Measurements from ENCODE around the gene SDHAF4. TPM values are rescaled to one million over a fixed set of nuclear protein-coding genes. Genes with fewer than 3 reads are reported as not detected.
"Not testable (repeated sequence)": the region's sequence is repeated elsewhere in the genome, so short reads cannot be mapped to it uniquely, and the experiment has no call there.

SDHAF4 gene
- total and polyA plus RNA-seq, 5 donors: 13.1 to 28.1 (median 16.6) TPM

DNA sequence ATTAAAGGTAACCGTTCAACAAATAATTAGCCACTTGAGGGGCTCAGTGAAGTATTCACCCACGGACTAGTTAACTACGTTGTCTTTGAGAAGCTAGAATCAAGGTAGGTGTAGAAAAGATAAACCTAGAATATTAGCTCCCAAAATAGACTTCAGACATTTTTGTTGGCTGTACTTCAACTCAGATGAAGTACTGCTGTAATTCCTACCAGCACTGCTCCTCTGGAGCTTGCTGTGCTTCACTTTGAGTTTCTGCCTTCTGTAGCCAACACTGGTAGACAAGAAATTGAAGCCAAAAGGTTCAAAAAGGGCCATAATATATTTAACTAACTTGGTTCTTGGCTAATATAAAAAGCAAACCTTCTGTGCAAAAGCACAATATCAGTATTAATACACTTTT, 18.8 kb upstream of the SDHAF4 start:
- Histone ChIP-seq H3K27me3 (ENCODE audit: control insufficient read depth, insufficient read depth) (no peaks in the 10 kb centered on the region), H3K4me1 (ENCODE audit: control insufficient read depth, insufficient read depth, low read length) (no peaks in the 10 kb centered on the region), H3K4me3 (ENCODE audit: low read length) (no peak overlapping the region), H3K27ac (ENCODE audit: low read length) (no peak overlapping the region), H3K9me3 (ENCODE audit: control insufficient read depth, low read length) (no peaks in the 10 kb centered on the region)
- ATAC-seq (peak; percentile 41 to 64), DNase-seq (no peak)
- intact Hi-C loops (cut with DNase I): loop anchor here in 1 of 4 donors (10.0 kb wide), 1 partner anchor 137 kb away; no protein-coding TSS in a partner anchor
- 63% methylated on average over 3 of the region's 3 CpGs for WGBS

DNA sequence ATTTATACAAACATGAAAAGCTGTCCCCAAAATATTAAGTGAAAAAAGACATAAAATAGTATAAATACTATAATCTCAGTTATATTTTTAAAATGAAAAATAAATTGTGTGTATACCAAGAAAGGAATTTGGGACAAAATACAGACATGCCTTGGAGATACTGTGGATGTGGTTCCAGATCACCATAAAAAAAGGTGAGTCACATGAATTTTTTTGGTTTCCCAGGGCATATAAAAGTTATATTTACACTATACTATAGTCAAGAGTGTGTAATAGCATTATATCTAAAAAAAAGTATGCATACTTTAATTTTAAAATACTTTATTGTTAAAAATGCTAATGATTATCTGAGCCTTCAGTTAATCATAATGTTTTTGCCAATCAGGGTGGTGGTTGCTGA, 17.4 kb upstream of the SDHAF4 start:
- H3K9me3 ChIP-seq (ENCODE audit: control insufficient read depth, low read length): no peaks in the 10 kb centered on the region
- no peak for ATAC-seq

DNA sequence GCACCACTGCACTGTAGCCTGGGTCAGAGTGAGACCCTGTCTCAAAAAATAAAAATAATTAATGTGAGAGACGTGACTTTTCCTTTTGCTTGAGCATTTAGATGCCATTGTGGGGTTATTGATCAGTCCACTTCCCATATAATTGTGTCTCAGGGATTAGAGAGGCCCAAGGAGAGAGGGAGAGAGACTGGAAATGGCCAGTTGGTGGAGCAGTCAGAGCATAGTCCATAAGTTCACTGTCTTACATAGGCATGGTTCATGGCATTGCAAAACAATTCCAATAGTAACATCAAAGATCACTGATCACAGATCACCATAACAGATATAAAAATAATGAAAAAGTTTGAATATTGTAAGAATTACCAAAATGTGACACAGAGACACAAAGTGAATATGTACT, 15.2 kb upstream of the SDHAF4 start:
- Histone ChIP-seq H3K27ac (ENCODE audit: low read length) (no peak overlapping the region), H3K27me3 (ENCODE audit: control insufficient read depth, insufficient read depth) (no peaks in the 10 kb centered on the region), H3K4me1 (ENCODE audit: control insufficient read depth, insufficient read depth, low read length) (no peaks in the 10 kb centered on the region), H3K4me3 (ENCODE audit: low read length) (no peak overlapping the region), H3K9me3 (ENCODE audit: control insufficient read depth, low read length) (no peaks in the 10 kb centered on the region)
- WGBS: 88% methylated on average over 1 of the region's 1 CpG
- DNase-seq (no peak), ATAC-seq (peak in 1 of 2 donors; percentile 56)
- intact Hi-C loops (cut with DNase I): loop anchor here in 1 of 4 donors (10.0 kb wide), 1 partner anchor 133 kb away; no protein-coding TSS in a partner anchor

More for the DNA sequence above, 17.4 kb upstream of the SDHAF4 start:
- Histone ChIP-seq H3K4me1 (ENCODE audit: control insufficient read depth, insufficient read depth, low read length) (no peaks in the 10 kb centered on the region), H3K4me3 (ENCODE audit: low read length) (no peak overlapping the region), H3K27me3 (ENCODE audit: control insufficient read depth, insufficient read depth) (no peaks in the 10 kb centered on the region), H3K27ac (ENCODE audit: low read length) (no peak overlapping the region)
- no peak for DNase-seq
- intact Hi-C loops (cut with DNase I): loop anchor here in 1 of 4 donors (10.0 kb wide), 1 partner anchor 135 kb away; no protein-coding TSS in a partner anchor

DNA sequence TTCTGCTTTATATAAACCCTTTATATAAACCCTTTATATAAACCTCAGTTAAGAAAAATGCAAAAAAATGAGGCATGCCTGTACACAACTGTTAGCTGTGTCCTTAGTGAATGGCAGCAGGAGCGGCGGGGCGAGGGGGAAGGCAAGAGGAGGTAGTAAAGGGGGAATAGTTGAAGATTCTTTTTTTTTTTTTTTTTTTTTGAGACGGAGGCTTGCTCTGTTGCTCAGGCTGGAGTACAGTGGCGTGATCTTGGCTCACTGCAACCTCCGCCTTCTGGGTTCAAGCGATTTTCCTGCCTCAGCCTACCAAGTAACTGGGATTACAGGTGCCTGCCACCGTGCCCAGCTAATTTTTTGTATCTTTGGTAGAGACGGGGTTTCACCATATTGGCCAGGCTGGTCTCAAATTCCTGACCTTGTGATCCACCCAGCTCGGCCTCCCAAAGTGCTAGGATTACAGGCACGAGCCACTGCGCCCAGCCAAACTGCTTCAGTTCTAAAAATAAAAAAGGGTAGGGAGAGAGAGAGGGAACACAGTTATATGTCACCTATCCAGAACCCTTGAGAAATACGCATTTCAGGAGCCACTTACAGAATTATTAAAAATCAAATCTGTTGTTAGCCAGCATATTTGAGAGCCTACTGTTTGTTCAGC, 14.3 kb upstream of the SDHAF4 start:
- DNase-seq: peak in 1 of 3 donors; percentile 52
- 69% methylated on average over 13 of the region's 13 CpGs for WGBS
- H3K4me1 ChIP-seq (ENCODE audit: control insufficient read depth, insufficient read depth, low read length); H3K27me3 ChIP-seq (ENCODE audit: control insufficient read depth, insufficient read depth); H3K4me3 ChIP-seq (ENCODE audit: low read length); H3K9me3 ChIP-seq (ENCODE audit: control insufficient read depth, low read length); H3K27ac ChIP-seq (ENCODE audit: low read length): not testable (repeated sequence)
- intact Hi-C loops (cut with DNase I): loop anchor here in 1 of 4 donors (10.0 kb wide), 1 partner anchor 132 kb away; no protein-coding TSS in a partner anchor
- peak; percentile 78 to 85 for ATAC-seq

DNA sequence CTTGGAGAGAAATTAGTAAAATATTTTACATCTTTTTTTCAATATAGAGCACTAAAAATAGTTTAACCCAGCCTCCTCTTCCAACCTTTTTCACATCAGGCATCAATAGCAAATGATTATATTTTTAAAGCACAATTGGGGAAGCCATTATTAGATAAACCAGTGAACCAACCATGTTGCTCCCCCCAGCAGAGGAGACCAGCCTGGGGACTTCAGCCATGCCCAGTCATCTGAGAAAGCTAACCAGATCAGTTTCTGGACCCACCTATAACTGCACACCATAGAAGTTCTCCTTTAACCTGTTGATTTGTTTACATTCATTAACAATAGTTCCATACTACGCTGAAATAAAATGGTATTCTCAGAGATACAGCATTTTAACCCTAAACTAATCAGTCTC, 13.8 kb upstream of the SDHAF4 start:
- intact Hi-C loops (cut with DNase I): loop anchor here in 1 of 4 donors (10.0 kb wide), 1 partner anchor 132 kb away; no protein-coding TSS in a partner anchor
- WGBS: 83% methylated on average over 1 of the region's 1 CpG
- Histone ChIP-seq H3K4me1 (ENCODE audit: control insufficient read depth, insufficient read depth, low read length) (no peaks in the 10 kb centered on the region), H3K27me3 (ENCODE audit: control insufficient read depth, insufficient read depth) (no peaks in the 10 kb centered on the region), H3K27ac (ENCODE audit: low read length) (no peak overlapping the region), H3K4me3 (ENCODE audit: low read length) (no peak overlapping the region), H3K9me3 (ENCODE audit: control insufficient read depth, low read length) (no peaks in the 10 kb centered on the region)
- no peak for ATAC-seq
- DNase-seq: no peak

DNA sequence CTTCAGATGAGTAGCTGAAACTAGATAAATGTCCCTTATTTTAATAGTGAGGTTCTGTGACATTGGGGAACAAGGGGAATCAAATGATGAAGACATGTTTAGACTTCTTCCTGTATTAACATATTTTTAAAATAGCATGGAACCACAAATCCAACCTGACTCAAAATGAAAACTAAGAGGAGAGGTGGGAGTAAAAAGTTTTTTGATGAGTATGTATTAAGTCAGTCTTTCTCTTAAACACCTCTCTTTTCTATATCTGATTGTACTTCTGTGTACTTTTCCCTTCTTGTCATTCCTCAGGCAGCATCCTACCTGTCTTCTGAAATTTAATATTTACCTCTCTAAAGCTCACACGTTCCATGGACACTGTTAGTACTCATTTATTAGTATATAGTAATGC, 8.7 kb upstream of the SDHAF4 start:
- H3K4me1 ChIP-seq (ENCODE audit: control insufficient read depth, insufficient read depth, low read length): no peaks in the 10 kb centered on the region

DNA sequence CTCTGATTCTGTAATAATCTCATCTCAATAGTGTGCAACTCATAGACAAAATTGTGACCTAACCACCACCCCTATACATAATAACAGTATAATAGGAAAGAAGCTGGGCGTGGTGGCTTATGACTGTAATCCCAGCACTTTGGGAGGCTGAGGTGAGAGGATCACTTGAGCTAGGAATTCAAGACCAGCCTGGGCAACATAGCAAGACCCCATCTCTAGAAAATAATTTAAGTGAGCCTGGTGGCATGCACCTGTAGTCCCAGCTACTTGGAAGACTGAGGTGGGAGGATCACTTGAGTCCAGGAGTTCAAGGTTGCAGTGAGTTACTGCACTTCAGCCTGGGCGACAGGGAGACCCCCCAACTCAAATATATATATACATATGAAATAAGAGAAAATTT, 4.3 kb upstream of the SDHAF4 start:
- H3K9me3 ChIP-seq (ENCODE audit: control insufficient read depth, low read length); H3K27ac ChIP-seq (ENCODE audit: low read length); H3K4me1 ChIP-seq (ENCODE audit: control insufficient read depth, insufficient read depth, low read length); H3K27me3 ChIP-seq (ENCODE audit: control insufficient read depth, insufficient read depth); ATAC-seq; DNase-seq; H3K4me3 ChIP-seq (ENCODE audit: low read length); intact Hi-C loops (cut with DNase I): not testable (repeated sequence)
- 93% methylated on average over 2 of the region's 2 CpGs for WGBS

More for the DNA sequence above, 8.7 kb upstream of the SDHAF4 start:
- DNase-seq: no peak
- no peaks in the 10 kb centered on the region for H3K27me3 ChIP-seq (ENCODE audit: control insufficient read depth, insufficient read depth)
- H3K9me3 ChIP-seq (ENCODE audit: control insufficient read depth, low read length): no peaks in the 10 kb centered on the region
- no peak overlapping the region for H3K4me3 ChIP-seq (ENCODE audit: low read length)
- no peak overlapping the region for H3K27ac ChIP-seq (ENCODE audit: low read length)
- ATAC-seq: no peak
- 86% methylated on average over 1 of the region's 1 CpG for WGBS
- intact Hi-C loops (cut with DNase I): loop anchor here in 1 of 4 donors (10.0 kb wide), 1 partner anchor 127 kb away; no protein-coding TSS in a partner anchor

DNA sequence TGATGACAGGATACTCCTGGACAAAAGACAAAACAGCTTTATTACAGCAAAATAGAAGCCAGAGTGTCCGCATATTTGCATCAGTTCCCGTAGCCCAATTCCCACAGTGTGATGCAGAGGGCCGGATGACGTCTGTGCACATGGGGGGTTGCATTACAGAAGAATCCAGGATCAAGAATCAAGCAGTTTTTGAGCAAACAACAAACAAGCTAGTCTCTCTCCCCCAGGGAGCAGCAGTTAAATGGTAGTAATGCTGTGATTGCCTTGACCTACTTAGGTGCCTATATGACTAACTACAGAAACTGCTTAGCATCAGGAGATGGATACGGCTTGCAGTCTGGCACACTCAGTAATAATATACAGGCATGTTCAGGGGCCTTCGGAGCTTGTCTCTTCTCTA, 3.2 kb upstream of the SDHAF4 start:
- Histone ChIP-seq H3K27me3 (ENCODE audit: control insufficient read depth, insufficient read depth) (no peaks in the 10 kb centered on the region), H3K4me1 (ENCODE audit: control insufficient read depth, insufficient read depth, low read length) (no peaks in the 10 kb centered on the region), H3K27ac (ENCODE audit: low read length) (no peak overlapping the region), H3K9me3 (ENCODE audit: control insufficient read depth, low read length) (no peaks in the 10 kb centered on the region), H3K4me3 (ENCODE audit: low read length) (no peak overlapping the region)
- DNase-seq (no peak), ATAC-seq (no peak)
- intact Hi-C loops (cut with DNase I): no loop called here
- 68% methylated on average over 6 of the region's 6 CpGs for WGBS

DNA sequence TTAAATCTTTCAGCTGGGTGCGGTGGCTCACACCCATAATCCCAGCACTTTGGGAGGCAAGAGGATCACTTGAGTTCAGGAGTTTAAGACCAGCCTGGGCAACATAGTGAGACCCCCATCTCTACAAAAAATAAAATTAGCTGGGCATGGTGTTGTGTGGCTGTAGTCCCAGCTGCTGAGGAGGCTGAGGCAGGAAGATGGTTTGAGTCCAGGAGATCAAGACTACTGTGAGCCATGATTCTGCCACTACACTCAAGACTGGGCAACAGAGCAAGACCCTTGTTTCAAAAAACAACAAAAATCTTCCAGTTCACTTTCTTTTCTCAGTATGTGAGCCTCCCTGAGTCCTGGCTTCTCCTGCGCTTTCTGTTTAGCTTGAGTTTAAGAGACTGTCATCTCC, 7.9 kb downstream of the SDHAF4 start:
- no peak for DNase-seq
- no peaks in the 10 kb centered on the region for H3K4me1 ChIP-seq (ENCODE audit: control insufficient read depth, insufficient read depth, low read length)
- no peak overlapping the region for H3K4me3 ChIP-seq (ENCODE audit: low read length)
- WGBS: 98% methylated on average over 2 of the region's 2 CpGs
- no peak for ATAC-seq
- H3K27ac ChIP-seq (ENCODE audit: low read length): no peak overlapping the region
- H3K27me3 ChIP-seq (ENCODE audit: control insufficient read depth, insufficient read depth): no peaks in the 10 kb centered on the region
- intact Hi-C loops (cut with DNase I): no loop called here
- H3K9me3 ChIP-seq (ENCODE audit: control insufficient read depth, low read length): no peaks in the 10 kb centered on the region

DNA sequence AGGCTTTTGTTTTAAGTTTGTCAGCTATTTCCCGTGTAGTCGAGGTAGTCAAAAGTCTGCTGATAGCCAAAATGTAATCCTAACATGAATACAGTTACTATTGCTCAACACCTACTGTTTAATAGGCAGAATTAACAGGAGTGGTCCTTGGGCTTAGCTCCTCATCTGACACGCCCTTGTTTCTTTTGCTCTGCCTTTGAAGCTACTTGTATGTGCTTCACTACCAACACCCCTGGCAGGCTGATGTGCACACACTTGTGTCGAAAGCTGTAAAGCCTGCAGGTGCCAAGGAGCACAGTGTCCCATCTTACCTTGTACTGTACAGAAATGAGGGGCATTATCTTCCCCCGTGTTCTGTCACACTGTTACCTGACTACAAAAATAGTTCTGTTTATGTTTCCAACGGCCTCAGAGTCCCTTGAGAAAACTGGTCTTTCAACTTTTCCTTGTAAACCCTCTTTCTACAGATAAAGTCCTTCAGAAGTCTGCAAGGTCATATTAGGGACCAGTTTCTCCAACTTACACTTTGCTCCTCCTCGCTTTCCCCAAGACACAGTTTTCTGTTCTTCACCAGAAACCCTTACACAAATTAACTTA, 9.3 kb downstream of the SDHAF4 start:
- ATAC-seq: no peak
- WGBS: 69% methylated on average over 7 of the region's 7 CpGs

DNA sequence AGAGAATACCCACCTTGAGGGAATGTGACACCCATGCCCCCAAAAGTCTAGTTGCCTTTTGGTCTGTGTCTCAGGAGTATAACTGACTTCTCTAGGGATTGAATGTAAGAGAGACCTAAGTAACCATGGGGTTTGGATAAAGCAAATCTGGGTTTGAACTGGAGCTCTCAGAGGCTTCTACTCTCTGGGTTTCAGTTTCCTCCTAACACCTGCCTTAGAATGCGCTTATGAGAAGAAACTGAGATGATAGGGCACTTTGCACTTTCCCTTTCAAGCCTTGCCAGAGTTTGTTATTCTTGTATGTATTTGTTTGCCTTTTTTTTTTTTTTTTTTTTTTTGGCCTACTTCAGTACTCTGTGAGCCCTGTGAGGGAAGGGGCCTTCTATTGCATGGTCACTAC, 19.4 kb downstream of the SDHAF4 start:
- H3K27me3 ChIP-seq (ENCODE audit: control insufficient read depth, insufficient read depth): no peaks in the 10 kb centered on the region
- no peaks in the 10 kb centered on the region for H3K4me1 ChIP-seq (ENCODE audit: control insufficient read depth, insufficient read depth, low read length)
- H3K9me3 ChIP-seq (ENCODE audit: control insufficient read depth, low read length): no peaks in the 10 kb centered on the region
- DNase-seq: no peak
- intact Hi-C loops (cut with DNase I): no loop called here
- 90% methylated on average over 1 of the region's 1 CpG for WGBS
- no peak overlapping the region for H3K4me3 ChIP-seq (ENCODE audit: low read length)
- no peak overlapping the region for H3K27ac ChIP-seq (ENCODE audit: low read length)
- ATAC-seq: no peak

More for the DNA sequence above, 9.3 kb downstream of the SDHAF4 start:
- no peak for DNase-seq
- Histone ChIP-seq H3K9me3 (ENCODE audit: control insufficient read depth, low read length) (no peaks in the 10 kb centered on the region), H3K4me1 (ENCODE audit: control insufficient read depth, insufficient read depth, low read length) (no peaks in the 10 kb centered on the region), H3K27me3 (ENCODE audit: control insufficient read depth, insufficient read depth) (no peaks in the 10 kb centered on the region), H3K27ac (ENCODE audit: low read length) (no peak overlapping the region), H3K4me3 (ENCODE audit: low read length) (no peak overlapping the region)
- intact Hi-C loops (cut with DNase I): no loop called here
